CD4-positive, alpha-beta T cell treated with Interleukin-4 for 1 hour (primary cell): ENCODE measurements around the gene MED1.

Experiments used
- DNase-seq, 2 donors: peaks; one replicate each; pipeline ENCODE4 v3.0.0-alpha.2; 2020 to 2022

MED1 gene

GRCh38 chr17:39359994-39360393, 91.1 kb downstream of the MED1 start:
- no peak for DNase-seq

GRCh38 chr17:39357986-39358385, 93.1 kb downstream of the MED1 start:
- DNase-seq, result no peak

- DNase-seq, result no peak
These were observed 93.6 kb downstream of the MED1 start for GRCh38 chr17:39357488-39357887.
